ENCODE measurements around the gene GLRX5. TPM values are rescaled to one million over a fixed set of nuclear protein-coding genes. Genes with fewer than 3 reads are reported as not detected.

Gene GLRX5
- total RNA-seq, 1 experiment from 2014 or later: 60.1 TPM

DNA sequence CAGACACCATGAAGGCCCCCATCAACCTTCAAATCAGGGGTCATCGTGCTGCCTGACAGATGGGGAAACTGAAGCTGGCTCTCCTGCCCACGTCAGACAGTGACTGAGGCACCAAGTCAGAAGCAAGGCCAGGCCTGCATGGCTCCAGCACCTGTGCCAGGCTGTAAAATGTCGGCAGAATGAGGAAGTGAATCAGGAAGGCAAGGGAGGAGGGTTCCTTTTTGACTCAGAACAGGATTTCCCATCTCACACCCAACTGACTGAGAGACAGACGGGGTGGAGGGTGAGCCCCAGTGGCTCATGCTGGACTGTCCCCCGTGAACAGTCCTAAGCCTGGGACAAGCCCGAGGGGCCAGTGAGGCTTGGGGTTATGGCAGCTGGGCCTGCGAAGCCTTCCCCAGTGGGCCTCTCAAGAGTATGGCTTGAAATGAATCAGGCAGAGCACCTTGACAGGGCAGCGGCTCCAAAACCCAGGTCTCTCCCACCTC is 39.3 kb upstream of the GLRX5 start:
- Histone ChIP-seq H3K79me2 (ENCODE audit: insufficient read depth, low read length) (no peaks in the 10 kb centered on the region), H3K27me3 (ENCODE audit: insufficient read depth, low read length) (no peaks in the 10 kb centered on the region), H4K20me1 (ENCODE audit: insufficient read depth) (no peaks in the 10 kb centered on the region), H3K9me2 (ENCODE audit: insufficient read depth) (no peaks in the 10 kb centered on the region), H3K9ac (ENCODE audit: low read length) (no peak overlapping the region), H3K4me3 (replicated peaks in 1 of 2; ENCODE audit: low read depth in 1 of 2, low read length in 2 of 2) (no peak overlapping the region), H3K9me3 (ENCODE audit: control insufficient read depth in 1 of 2, insufficient read depth in 1 of 2, low read depth in 1 of 2, low read length in 2 of 2) (no peaks in the 10 kb centered on the region), H2AFZ (ENCODE audit: low read depth, low read length, poor library complexity, severe bottlenecking) (no peak overlapping the region), H3K4me1 (ENCODE audit: control insufficient read depth in 1 of 2, insufficient read depth in 2 of 2, low read length in 2 of 2) (peaks cover 0 to 13% of the 10 kb centered on the region in 2 experiments; a peak in 2 of 4 replicates), H3K36me3 (ENCODE audit: control insufficient read depth in 1 of 2, insufficient read depth in 2 of 2, low read length in 2 of 2) (no peaks in the 10 kb centered on the region), H3K27ac (ENCODE audit: low read depth, low read length) (no peak overlapping the region), H3K4me2 (ENCODE audit: low read length) (no peak overlapping the region)
- DNase-seq (ENCODE audit: low read depth, low spot score) (no peak), ATAC-seq (no peak)
- TF ChIP-seq EZH2 (IDR thresholded peaks at IDR 0.05) (no peak), FOSL1 (IDR thresholded peaks at IDR 0.05; ENCODE audit: low read depth) (no peak), CBX3 (IDR thresholded peaks at IDR 0.05; ENCODE audit: low read depth) (no peak), EZH2phosphoT487 (IDR thresholded peaks at IDR 0.05; ENCODE audit: borderline replicate concordance) (no peak), ELF1 (IDR thresholded peaks at IDR 0.05; ENCODE audit: borderline replicate concordance, low read depth) (no peak), TCF7L2 (IDR thresholded peaks at IDR 0.05; ENCODE audit: borderline replicate concordance, extremely low read depth, insufficient read depth, insufficient read length) (no peak), ZNF274 (IDR thresholded peaks at IDR 0.05; ENCODE audit: low read depth, low read length) (no peak), SP1 (IDR thresholded peaks at IDR 0.05; ENCODE audit: low read depth) (no peak), JUND (IDR thresholded peaks at IDR 0.05) (no peak), RAD21 (IDR thresholded peaks at IDR 0.05; ENCODE audit: low read depth) (no peak), POLR2AphosphoS5 (IDR thresholded peaks at IDR 0.05; ENCODE audit: low read depth, low read length) (no peak), POLR2A (IDR thresholded peaks at IDR 0.05; ENCODE audit: borderline replicate concordance, extremely low read depth, insufficient read depth, insufficient read length) (no peak), CEBPB (IDR thresholded peaks at IDR 0.05; ENCODE audit: low read depth) (no peak), YY1 (IDR thresholded peaks at IDR 0.05; ENCODE audit: extremely low read depth, insufficient replicate concordance, low read depth, low read length) (no peak), SIN3A (IDR thresholded peaks at IDR 0.05; ENCODE audit: low read depth) (no peak)
- TF ChIP-seq, protein P1, sequence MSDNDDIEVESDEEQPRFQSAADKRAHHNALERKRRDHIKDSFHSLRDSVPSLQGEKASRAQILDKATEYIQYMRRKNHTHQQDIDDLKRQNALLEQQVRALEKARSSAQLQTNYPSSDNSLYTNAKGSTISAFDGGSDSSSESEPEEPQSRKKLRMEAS (IDR thresholded peaks at IDR 0.05): no peak
- TF ChIP-seq, protein P2, sequence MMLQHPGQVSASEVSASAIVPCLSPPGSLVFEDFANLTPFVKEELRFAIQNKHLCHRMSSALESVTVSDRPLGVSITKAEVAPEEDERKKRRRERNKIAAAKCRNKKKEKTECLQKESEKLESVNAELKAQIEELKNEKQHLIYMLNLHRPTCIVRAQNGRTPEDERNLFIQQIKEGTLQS (IDR thresholded peaks at IDR 0.05): no peak
- TF ChIP-seq, protein P3, sequence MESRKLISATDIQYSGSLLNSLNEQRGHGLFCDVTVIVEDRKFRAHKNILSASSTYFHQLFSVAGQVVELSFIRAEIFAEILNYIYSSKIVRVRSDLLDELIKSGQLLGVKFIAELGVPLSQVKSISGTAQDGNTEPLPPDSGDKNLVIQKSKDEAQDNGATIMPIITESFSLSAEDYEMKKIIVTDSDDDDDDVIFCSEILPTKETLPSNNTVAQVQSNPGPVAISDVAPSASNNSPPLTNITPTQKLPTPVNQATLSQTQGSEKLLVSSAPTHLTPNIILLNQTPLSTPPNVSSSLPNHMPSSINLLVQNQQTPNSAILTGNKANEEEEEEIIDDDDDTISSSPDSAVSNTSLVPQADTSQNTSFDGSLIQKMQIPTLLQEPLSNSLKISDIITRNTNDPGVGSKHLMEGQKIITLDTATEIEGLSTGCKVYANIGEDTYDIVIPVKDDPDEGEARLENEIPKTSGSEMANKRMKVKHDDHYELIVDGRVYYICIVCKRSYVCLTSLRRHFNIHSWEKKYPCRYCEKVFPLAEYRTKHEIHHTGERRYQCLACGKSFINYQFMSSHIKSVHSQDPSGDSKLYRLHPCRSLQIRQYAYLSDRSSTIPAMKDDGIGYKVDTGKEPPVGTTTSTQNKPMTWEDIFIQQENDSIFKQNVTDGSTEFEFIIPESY (IDR thresholded peaks at IDR 0.05; ENCODE audit: extremely low read depth, insufficient replicate concordance, low read length): no peak
- POLR2A ChIA-PET: no interaction called here
- CTCF ChIA-PET: no interaction called here
- intact Hi-C loops (cut with micrococcal nuclease): no loop called here
- RAD21 ChIA-PET (ENCODE audit: low non-redundant PET in 1 of 2, low total read pairs in 2 of 2, uncharacterized antibody in 2 of 2, unreplicated experiment in 2 of 2): no interaction called here
- no TSS peak for BruUV-seq (replicated peaks)
